Measurements from ENCODE around the gene SIGMAR1. TPM values are rescaled to one million over a fixed set of nuclear protein-coding genes. Genes with fewer than 3 reads are reported as not detected.

The SIGMAR1 gene
- total RNA-seq, 3 donors from 2014 or later (not counting 1 experiment from before 2014, with no cell fraction given) = 22.1 to 29.8 (median 23.0) TPM

DNA sequence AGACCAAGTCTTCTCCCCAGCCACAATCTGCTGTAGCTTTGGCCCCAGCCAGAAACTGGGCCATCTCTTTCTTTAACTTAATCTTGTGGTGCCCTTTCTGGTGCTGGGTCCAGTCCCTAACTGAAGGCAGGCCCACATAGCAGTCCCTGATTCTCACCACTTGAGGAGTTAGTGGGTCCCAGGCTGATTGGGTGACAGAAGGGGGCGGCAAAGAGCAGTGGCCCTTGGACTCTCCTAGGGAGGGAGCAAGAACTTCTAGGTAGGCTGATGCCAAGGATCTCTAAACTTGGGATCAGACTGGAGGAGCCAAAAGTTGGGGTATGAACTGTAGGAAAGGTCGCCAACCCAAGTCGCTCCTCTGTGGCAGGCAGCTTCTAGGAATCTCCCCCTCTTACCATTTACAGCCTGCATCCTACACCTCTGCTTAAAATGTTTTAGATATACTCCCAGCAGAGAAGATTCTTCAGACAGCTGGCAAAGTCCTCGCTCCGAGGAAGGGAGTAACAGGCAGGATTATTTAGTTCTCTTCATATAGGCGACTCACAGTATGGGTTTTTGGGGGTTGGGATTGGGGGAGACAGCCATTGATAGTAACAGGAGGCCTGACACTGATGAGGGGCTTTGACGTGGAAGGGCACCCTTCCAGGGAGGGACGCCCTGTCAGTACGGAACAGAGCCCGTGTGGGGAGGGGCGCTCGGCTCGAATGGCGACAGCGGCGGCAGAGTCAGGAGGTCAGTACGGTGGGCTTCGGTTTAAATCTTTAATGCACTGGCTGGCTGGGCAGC, 26.9 kb upstream of the SIGMAR1 start:
- intact Hi-C loops (cut with micrococcal nuclease) = loop anchor here (1.0 to 2.0 kb wide), 4 partner anchors 18 to 206 kb away; partner anchors contain the start of genes DNAI1, FAM219A, GALT and SIGMAR1
- peak overlapping the region; percentile 54 for H3K4me3 ChIP-seq (ENCODE audit: low read length)

GRCh38 chr9:34663303-34663605, 25.7 kb upstream of the SIGMAR1 start:
- Histone ChIP-seq H3K4me3 (ENCODE audit: low read length) (no peak overlapping the region), H3K36me3 (ENCODE audit: control insufficient read depth, insufficient read depth, low read length) (peaks cover 3% of the 10 kb centered on the region), H3K27ac (ENCODE audit: low read length) (no peak overlapping the region), H3K27me3 (ENCODE audit: control insufficient read depth, insufficient read depth, low read length) (no peaks in the 10 kb centered on the region), H3K9me3 (ENCODE audit: control insufficient read depth, insufficient read depth, low read length) (no peaks in the 10 kb centered on the region), H3K4me1 (ENCODE audit: control insufficient read depth, insufficient read depth, low read length) (peaks cover 24% of the 10 kb centered on the region)
- Mint-ChIP-seq H3K27ac (peak overlapping the region in 1 of 2 donors; percentile 9), H3K9me3 (no peaks in the 10 kb centered on the region), H3K4me3 (no peak overlapping the region), H3K36me3 (no peaks in the 10 kb centered on the region), H3K27me3 (ENCODE audit: low read depth in 2 of 2) (no peaks in the 10 kb centered on the region), H3K4me1 (peaks cover 11 to 26% of the 10 kb centered on the region in 2 donors)
- ATAC-seq = no peak
- no peak for TF ChIP-seq CTCF (IDR thresholded peaks at IDR 0.05)
- intact Hi-C loops (cut with micrococcal nuclease) = no loop called here
- DNase-seq = peak in 1 of 2 donors; percentile 67

More for the DNA sequence above, 26.9 kb upstream of the SIGMAR1 start:
- no peaks in the 10 kb centered on the region for H3K9me3 Mint-ChIP-seq
- Histone ChIP-seq H3K9me3 (ENCODE audit: control insufficient read depth, insufficient read depth, low read length) (no peaks in the 10 kb centered on the region), H3K27ac (ENCODE audit: low read length) (peak overlapping the region; percentile 7), H3K4me1 (ENCODE audit: control insufficient read depth, insufficient read depth, low read length) (peaks cover 24% of the 10 kb centered on the region), H3K36me3 (ENCODE audit: control insufficient read depth, insufficient read depth, low read length) (peaks cover 3% of the 10 kb centered on the region), H3K27me3 (ENCODE audit: control insufficient read depth, insufficient read depth, low read length) (no peaks in the 10 kb centered on the region)
- DNase-seq (peak; percentile 65 to 86), ATAC-seq (peak; percentile 43 to 57 (median 46))
- peaks cover 11 to 26% of the 10 kb centered on the region in 2 donors for H3K4me1 Mint-ChIP-seq
- WGBS (ENCODE audit: insufficient coverage) = 23% methylated on average over 18 of the region's 18 CpGs
- no peaks in the 10 kb centered on the region for H3K36me3 Mint-ChIP-seq
- no peaks in the 10 kb centered on the region for H3K27me3 Mint-ChIP-seq (ENCODE audit: low read depth in 2 of 2)
- peak overlapping the region; percentile 86 to 92 for H3K27ac Mint-ChIP-seq
- H3K4me3 Mint-ChIP-seq = peak overlapping the region; percentile 90
- TF ChIP-seq CTCF (IDR thresholded peaks at IDR 0.05) = peak; percentile 84

GRCh38 chr9:34662526-34663302, 25.1 kb upstream of the SIGMAR1 start, which contains the start of gene CCL27:
CCL27 (minus strand) TSS chr9:34662657; CDS start chr9:34662633, 24 bp downstream.
- Histone ChIP-seq H3K27me3 (ENCODE audit: control insufficient read depth, insufficient read depth, low read length) (no peaks in the 10 kb centered on the region), H3K27ac (ENCODE audit: low read length) (peak within 1 kb of the TSS; percentile 8), H3K4me3 (ENCODE audit: low read length) (no peak within 1 kb of the TSS), H3K36me3 (ENCODE audit: control insufficient read depth, insufficient read depth, low read length) (peaks cover 3% of the 10 kb centered on the region), H3K4me1 (ENCODE audit: control insufficient read depth, insufficient read depth, low read length) (peaks cover 24% of the 10 kb centered on the region), H3K9me3 (ENCODE audit: control insufficient read depth, insufficient read depth, low read length) (no peaks in the 10 kb centered on the region)
- Mint-ChIP-seq H3K4me3 (no peak within 1 kb of the TSS), H3K36me3 (no peaks in the 10 kb centered on the region), H3K4me1 (peaks cover 11 to 26% of the 10 kb centered on the region in 2 donors), H3K27me3 (ENCODE audit: low read depth in 2 of 2) (no peaks in the 10 kb centered on the region), H3K27ac (peak within 1 kb of the TSS in 1 of 2 donors; percentile 9), H3K9me3 (no peaks in the 10 kb centered on the region)
- ATAC-seq (no peak), DNase-seq (no peak)
- 91% methylated on average over 3 of the region's 4 CpGs for WGBS (ENCODE audit: insufficient coverage)
- intact Hi-C loops (cut with micrococcal nuclease) = no loop called here
- no peak for TF ChIP-seq CTCF (IDR thresholded peaks at IDR 0.05)

Measured in natural killer cell (primary cell).